BJ (cell line): ENCODE data around the gene TOM1. TPM values are rescaled to one million over a fixed set of nuclear protein-coding genes. Genes with fewer than 3 reads are reported as not detected.

Experiments
- CTCF ChIA-PET: fragments of 350-600 bp; formaldehyde crosslinking; extraction: SDS; loops from one replicate; lab custom pipeline; 2021; ENCODE audit warnings: antibody characterized with exemption, inconsistent platforms; lab: Yijun Ruan, JAX
- POLR2A ChIA-PET: fragments of 300-600 bp; sonication (Branson Sonifier 250); formaldehyde crosslinking; extraction: SDS; loops from one replicate; lab custom pipeline; 2021; ENCODE audit warnings: antibody characterized with exemption; lab: Charles Lee
- DNase-seq: peaks from one replicate; pipeline ENCODE4 v3.0.0-alpha.2; 2011; ENCODE audit warnings: low read depth
- H3K27me3 ChIP-seq: 2 replicates; pipeline ENCODE4 v1.6.0; 2011; ENCODE audit warnings: low read length; ENCODE audit not compliant: control insufficient read depth, insufficient read depth
- H3K36me3 ChIP-seq: 2 replicates; pipeline ENCODE4 v1.5.1; 2011; ENCODE audit warnings: low read length; ENCODE audit not compliant: control insufficient read depth, insufficient read depth
- H3K4me3 ChIP-seq: 2 replicates; pipeline ENCODE4 v1.5.1; 2011; ENCODE audit warnings: low read depth, mild to moderate bottlenecking, control low read depth, low read length
- CTCF ChIP-seq: IDR thresholded peaks from 2 replicates; pipeline ENCODE4 v1.5.1; 2011; ENCODE audit warnings: low read depth, mild to moderate bottlenecking, control low read depth, inconsistent platforms, low read length, moderate library complexity; ENCODE audit not compliant: insufficient read depth
- polyA plus RNA-seq: library from polyadenylated mRNA; depleted of rRNA; stranded (reverse); fragments of >200 nt; gene quantifications from 2 replicates; pipeline ENCODE4 v1.2.3, GENCODE V29; 2011

TOM1 gene
- polyA plus RNA-seq, 1 experiment: 124 TPM

- TF ChIP-seq CTCF: no peak
- POLR2A ChIA-PET: no interaction called here
- no peak for DNase-seq
- Histone ChIP-seq H3K4me3 (no peak overlapping the region), H3K36me3 (no peaks in the 10 kb centered on the region), H3K27me3 (no peaks in the 10 kb centered on the region)
- CTCF ChIA-PET: interaction anchor here (1.3 to 1.7 kb wide), 2 partner anchors 11 to 19 kb away, joined by 4 to 6 read pairs; partner anchors contain the start of gene HMOX1
Observed at GRCh38 chr22:35369996-35370395, 70.3 kb downstream of the TOM1 start.

GRCh38 chr22:35373781-35374180 lies 74.1 kb downstream of the TOM1 start:
- Histone ChIP-seq H3K36me3 (no peaks in the 10 kb centered on the region), H3K4me3 (no peak overlapping the region), H3K27me3 (no peaks in the 10 kb centered on the region)
- DNase-seq: no peak
- ChIA-PET CTCF (interaction anchor here (0.6 kb wide), 1 partner anchor 9 kb away, joined by 3 read pairs; no protein-coding TSS in a partner anchor), POLR2A (no interaction called here)
- TF ChIP-seq CTCF: no peak

- Histone ChIP-seq H3K36me3 (no peaks in the 10 kb centered on the region), H3K4me3 (no peak overlapping the region), H3K27me3 (no peaks in the 10 kb centered on the region)
- ChIA-PET POLR2A (no interaction called here), CTCF (no interaction called here)
- no peak for TF ChIP-seq CTCF
- DNase-seq: no peak
Observed at GRCh38 chr22:35375031-35375430, 75.3 kb downstream of the TOM1 start.

GRCh38 chr22:35375526-35375925 lies 75.8 kb downstream of the TOM1 start:
- DNase-seq: no peak
- TF ChIP-seq CTCF: no peak
- POLR2A ChIA-PET: no interaction called here
- no peaks in the 10 kb centered on the region for H3K36me3 ChIP-seq
- CTCF ChIA-PET: interaction anchor here (0.8 to 1.0 kb wide), 2 partner anchors 24 to 55 kb away, joined by 3 to 4 read pairs; no protein-coding TSS in a partner anchor
- no peak overlapping the region for H3K4me3 ChIP-seq
- H3K27me3 ChIP-seq: no peaks in the 10 kb centered on the region

- CTCF ChIA-PET: interaction anchor here (0.6 to 0.7 kb wide), 2 partner anchors 26 to 438 kb away, joined by 3 read pairs; no protein-coding TSS in a partner anchor
- DNase-seq: peak; percentile 91
- no peak overlapping the region for H3K4me3 ChIP-seq
- H3K36me3 ChIP-seq: no peaks in the 10 kb centered on the region
- POLR2A ChIA-PET: interaction anchor here (0.6 kb wide), 1 partner anchor 8 kb away, joined by 25 read pairs; no protein-coding TSS in a partner anchor
- TF ChIP-seq CTCF: no peak
- H3K27me3 ChIP-seq: no peaks in the 10 kb centered on the region
Observed at GRCh38 chr22:35376728-35377472, 77.2 kb downstream of the TOM1 start.
